Kidney tubule cell (primary cell): ENCODE measurements around the gene DENND2A.
"Not testable (repeated sequence)": the region's sequence is repeated elsewhere in the genome, so short reads cannot be mapped to it uniquely, and the experiment has no call there.

Source experiments
- DNase-seq: peaks from one replicate; pipeline ENCODE4 v3.0.0-alpha.2; 2018; ENCODE audit warnings: low spot score

Gene DENND2A

GRCh38 chr7:140646931-140647647 is 6.5 kb upstream of the DENND2A start:
- DNase-seq, result peak; percentile 72

- DNase-seq, result no peak
Observed at GRCh38 chr7:140645166-140645900, 4.7 kb upstream of the DENND2A start.

- not testable (repeated sequence) for DNase-seq
Observed at GRCh38 chr7:140644761-140645160, 4.1 kb upstream of the DENND2A start.

GRCh38 chr7:140643416-140643815 is 2.8 kb upstream of the DENND2A start:
- DNase-seq, result no peak

GRCh38 chr7:140641524-140642195 is 1.0 kb upstream of the DENND2A start:
- DNase-seq, result peak; percentile 37

GRCh38 chr7:140640060-140640637 is 464 bp downstream of the DENND2A start:
- DNase-seq, result peak; percentile 44

GRCh38 chr7:140639366-140640053 is 1.1 kb downstream of the DENND2A start:
- DNase-seq, result peak; percentile 51

GRCh38 chr7:140638173-140638791 is 2.3 kb downstream of the DENND2A start:
- DNase-seq, result peak; percentile 61

GRCh38 chr7:140637400-140637799 is 3.2 kb downstream of the DENND2A start:
- no peak for DNase-seq

GRCh38 chr7:140635816-140636215 is 4.8 kb downstream of the DENND2A start:
- no peak for DNase-seq

GRCh38 chr7:140635345-140635744 is 5.3 kb downstream of the DENND2A start:
- DNase-seq, result no peak

- no peak for DNase-seq
Observed at GRCh38 chr7:140631602-140632001, 9.0 kb downstream of the DENND2A start.

- no peak for DNase-seq
Observed at GRCh38 chr7:140631021-140631420, 9.6 kb downstream of the DENND2A start.

GRCh38 chr7:140625908-140626868 is 14.4 kb downstream of the DENND2A start:
- peak; percentile 99 for DNase-seq

- not testable (repeated sequence) for DNase-seq
Observed at GRCh38 chr7:140625192-140625558, 15.4 kb downstream of the DENND2A start.

- DNase-seq, result no peak
Observed at GRCh38 chr7:140624392-140625191, 16.0 kb downstream of the DENND2A start.

GRCh38 chr7:140623980-140624379 is 16.6 kb downstream of the DENND2A start:
- DNase-seq, result no peak

GRCh38 chr7:140621401-140622021 is 19.1 kb downstream of the DENND2A start:
- DNase-seq, result peak; percentile 62

GRCh38 chr7:140619915-140620510 is 20.6 kb downstream of the DENND2A start:
- not testable (repeated sequence) for DNase-seq
